Measurements from ENCODE around the gene TMEM220.

Gene TMEM220

DNA sequence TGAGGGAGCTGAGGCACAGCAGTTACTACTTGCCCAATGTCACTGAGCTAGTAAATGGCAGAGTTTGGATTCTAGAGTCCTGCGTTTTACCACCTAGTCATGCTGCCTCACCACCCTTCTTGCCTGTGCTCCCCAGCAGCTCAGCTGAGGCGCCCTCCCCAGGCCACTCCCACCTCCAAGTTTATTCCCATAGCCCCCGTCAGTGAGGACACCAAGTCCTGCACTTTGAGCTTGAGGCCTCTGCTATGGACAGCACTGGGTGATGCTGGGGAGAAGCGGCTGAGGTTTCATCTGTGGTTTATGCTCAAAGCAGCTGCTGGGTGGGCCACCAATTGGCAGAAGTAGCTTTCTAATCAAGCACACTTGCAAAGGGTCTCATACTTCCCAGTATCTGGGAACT lies 37.4 kb upstream of the TMEM220 start (continued):
- no peak for TF ChIP-seq RARB (CRISPR knock-in tag; IDR thresholded peaks at IDR 0.05)

DNA sequence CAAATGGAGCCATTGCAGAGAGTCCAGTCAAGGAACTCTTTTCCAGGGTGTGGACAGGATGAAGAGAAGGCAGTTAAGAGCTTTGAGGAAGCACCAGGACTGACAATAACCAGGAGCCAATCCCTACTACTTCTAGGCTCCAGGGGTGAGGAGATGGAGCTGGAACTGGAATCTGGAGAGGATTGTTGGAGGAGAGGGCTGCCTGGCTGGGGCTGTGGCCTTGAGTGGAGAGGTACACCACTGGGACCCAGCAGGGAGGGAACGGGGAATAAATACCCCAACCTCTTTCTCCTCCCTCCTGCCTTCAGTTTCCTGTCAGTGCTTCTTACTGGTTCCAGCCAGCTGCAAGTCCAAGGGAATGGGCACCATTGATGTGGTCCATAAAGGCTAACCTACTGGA lies 32.2 kb upstream of the TMEM220 start:
- ATAC-seq = no peak
- TF ChIP-seq SNAI2 (CRISPR knock-in tag; IDR thresholded peaks at IDR 0.05) (no peak), CSDC2 (CRISPR knock-in tag; IDR thresholded peaks at IDR 0.05) (no peak), ZNF565 (CRISPR knock-in tag; conservative IDR thresholded peaks at IDR 0.05; ENCODE audit: low read depth) (no peak), TCF4 (CRISPR knock-in tag; IDR thresholded peaks at IDR 0.05; ENCODE audit: borderline replicate concordance) (no peak), OSR1 (CRISPR knock-in tag; IDR thresholded peaks at IDR 0.05) (no peak)
- TF ChIP-seq, protein P1, sequence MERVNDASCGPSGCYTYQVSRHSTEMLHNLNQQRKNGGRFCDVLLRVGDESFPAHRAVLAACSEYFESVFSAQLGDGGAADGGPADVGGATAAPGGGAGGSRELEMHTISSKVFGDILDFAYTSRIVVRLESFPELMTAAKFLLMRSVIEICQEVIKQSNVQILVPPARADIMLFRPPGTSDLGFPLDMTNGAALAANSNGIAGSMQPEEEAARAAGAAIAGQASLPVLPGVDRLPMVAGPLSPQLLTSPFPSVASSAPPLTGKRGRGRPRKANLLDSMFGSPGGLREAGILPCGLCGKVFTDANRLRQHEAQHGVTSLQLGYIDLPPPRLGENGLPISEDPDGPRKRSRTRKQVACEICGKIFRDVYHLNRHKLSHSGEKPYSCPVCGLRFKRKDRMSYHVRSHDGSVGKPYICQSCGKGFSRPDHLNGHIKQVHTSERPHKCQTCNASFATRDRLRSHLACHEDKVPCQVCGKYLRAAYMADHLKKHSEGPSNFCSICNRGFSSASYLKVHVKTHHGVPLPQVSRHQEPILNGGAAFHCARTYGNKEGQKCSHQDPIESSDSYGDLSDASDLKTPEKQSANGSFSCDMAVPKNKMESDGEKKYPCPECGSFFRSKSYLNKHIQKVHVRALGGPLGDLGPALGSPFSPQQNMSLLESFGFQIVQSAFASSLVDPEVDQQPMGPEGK (CRISPR knock-in tag; IDR thresholded peaks at IDR 0.05; ENCODE audit: borderline replicate concordance) = no peak

DNA sequence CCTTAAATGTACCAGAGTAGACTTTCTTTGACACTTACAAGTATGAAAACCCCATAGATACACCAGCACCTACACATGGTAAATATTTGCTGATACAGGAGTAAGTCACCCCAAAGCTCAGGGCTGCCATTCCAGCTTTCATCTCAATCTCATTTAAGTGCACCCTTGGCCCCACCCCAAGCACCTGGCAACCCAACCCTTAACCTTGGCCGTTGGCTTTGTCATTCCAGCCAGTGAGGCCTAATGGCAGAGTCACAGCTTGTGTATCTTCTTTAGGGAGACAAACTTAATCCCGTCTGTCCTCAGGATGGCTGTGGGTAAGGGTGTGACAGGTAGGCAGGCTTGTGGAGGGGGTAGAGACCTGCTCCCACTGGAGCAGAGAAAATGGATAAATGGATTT lies 31.5 kb upstream of the TMEM220 start:
- no peak for ATAC-seq
- TF ChIP-seq PPARA (CRISPR knock-in tag; IDR thresholded peaks at IDR 0.05; ENCODE audit: borderline replicate concordance) = no peak
- no peak for TF ChIP-seq ZC3H10 (CRISPR knock-in tag; IDR thresholded peaks at IDR 0.05)
- no peak for TF ChIP-seq ZNF70 (CRISPR knock-in tag; IDR thresholded peaks at IDR 0.05)
- TF ChIP-seq SNAI2 (CRISPR knock-in tag; IDR thresholded peaks at IDR 0.05) = no peak
- TF ChIP-seq GLIS3 (CRISPR knock-in tag; IDR thresholded peaks at IDR 0.05) = no peak
- TF ChIP-seq RARB (CRISPR knock-in tag; IDR thresholded peaks at IDR 0.05) = no peak
- TF ChIP-seq, protein P2, sequence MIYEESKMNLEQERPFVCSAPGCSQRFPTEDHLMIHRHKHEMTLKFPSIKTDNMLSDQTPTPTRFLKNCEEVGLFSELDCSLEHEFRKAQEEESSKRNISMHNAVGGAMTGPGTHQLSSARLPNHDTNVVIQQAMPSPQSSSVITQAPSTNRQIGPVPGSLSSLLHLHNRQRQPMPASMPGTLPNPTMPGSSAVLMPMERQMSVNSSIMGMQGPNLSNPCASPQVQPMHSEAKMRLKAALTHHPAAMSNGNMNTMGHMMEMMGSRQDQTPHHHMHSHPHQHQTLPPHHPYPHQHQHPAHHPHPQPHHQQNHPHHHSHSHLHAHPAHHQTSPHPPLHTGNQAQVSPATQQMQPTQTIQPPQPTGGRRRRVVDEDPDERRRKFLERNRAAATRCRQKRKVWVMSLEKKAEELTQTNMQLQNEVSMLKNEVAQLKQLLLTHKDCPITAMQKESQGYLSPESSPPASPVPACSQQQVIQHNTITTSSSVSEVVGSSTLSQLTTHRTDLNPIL (CRISPR knock-in tag; IDR thresholded peaks at IDR 0.05; ENCODE audit: low read depth) = no peak
- TF ChIP-seq ARNTL (CRISPR knock-in tag; IDR thresholded peaks at IDR 0.05; ENCODE audit: borderline replicate concordance, low read depth) = no peak
- TF ChIP-seq TCF4 (CRISPR knock-in tag; IDR thresholded peaks at IDR 0.05; ENCODE audit: borderline replicate concordance) = no peak
- no peak for TF ChIP-seq OSR1 (CRISPR knock-in tag; IDR thresholded peaks at IDR 0.05)
- no peak for TF ChIP-seq ESRRG (CRISPR knock-in tag; IDR thresholded peaks at IDR 0.05)

DNA sequence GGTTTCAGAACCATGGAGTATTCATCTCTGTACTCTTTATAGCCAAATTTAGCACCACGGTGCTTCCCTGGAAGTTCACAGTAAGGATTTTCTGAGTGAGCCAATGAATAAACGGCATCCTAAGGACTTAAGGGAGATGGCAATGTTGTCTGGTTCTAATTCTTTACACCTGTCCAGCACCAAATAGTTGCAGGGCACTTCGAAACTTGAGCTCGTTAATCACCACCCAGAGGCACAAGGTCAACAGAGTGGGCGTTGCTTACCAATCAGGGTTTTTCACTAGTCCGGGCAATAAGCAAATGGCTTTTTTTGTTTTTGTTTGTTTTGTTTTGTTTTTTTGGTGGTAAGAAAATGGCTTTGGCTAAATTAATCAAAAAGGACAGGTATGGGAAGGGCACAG lies 28.2 kb upstream of the TMEM220 start:
- TF ChIP-seq, protein P3, sequence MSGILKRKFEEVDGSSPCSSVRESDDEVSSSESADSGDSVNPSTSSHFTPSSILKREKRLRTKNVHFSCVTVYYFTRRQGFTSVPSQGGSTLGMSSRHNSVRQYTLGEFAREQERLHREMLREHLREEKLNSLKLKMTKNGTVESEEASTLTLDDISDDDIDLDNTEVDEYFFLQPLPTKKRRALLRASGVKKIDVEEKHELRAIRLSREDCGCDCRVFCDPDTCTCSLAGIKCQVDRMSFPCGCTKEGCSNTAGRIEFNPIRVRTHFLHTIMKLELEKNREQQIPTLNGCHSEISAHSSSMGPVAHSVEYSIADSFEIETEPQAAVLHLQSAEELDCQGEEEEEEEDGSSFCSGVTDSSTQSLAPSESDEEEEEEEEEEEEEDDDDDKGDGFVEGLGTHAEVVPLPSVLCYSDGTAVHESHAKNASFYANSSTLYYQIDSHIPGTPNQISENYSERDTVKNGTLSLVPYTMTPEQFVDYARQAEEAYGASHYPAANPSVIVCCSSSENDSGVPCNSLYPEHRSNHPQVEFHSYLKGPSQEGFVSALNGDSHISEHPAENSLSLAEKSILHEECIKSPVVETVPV (CRISPR knock-in tag; IDR thresholded peaks at IDR 0.05) = no peak
- TF ChIP-seq ZC3H10 (CRISPR knock-in tag; IDR thresholded peaks at IDR 0.05) = no peak
- TF ChIP-seq ZFP3 (CRISPR knock-in tag; IDR thresholded peaks at IDR 0.05) = no peak
- TF ChIP-seq, protein P1 (CRISPR knock-in tag; IDR thresholded peaks at IDR 0.05; ENCODE audit: borderline replicate concordance) = no peak
- TF ChIP-seq ZFP30 (CRISPR knock-in tag; IDR thresholded peaks at IDR 0.05) = no peak
- no peak for TF ChIP-seq ZNF8 (CRISPR knock-in tag; IDR thresholded peaks at IDR 0.05)
- TF ChIP-seq ZNF565 (CRISPR knock-in tag; conservative IDR thresholded peaks at IDR 0.05; ENCODE audit: low read depth) = no peak
- no peak for TF ChIP-seq ESRRG (CRISPR knock-in tag; IDR thresholded peaks at IDR 0.05)
- TF ChIP-seq, protein P4, sequence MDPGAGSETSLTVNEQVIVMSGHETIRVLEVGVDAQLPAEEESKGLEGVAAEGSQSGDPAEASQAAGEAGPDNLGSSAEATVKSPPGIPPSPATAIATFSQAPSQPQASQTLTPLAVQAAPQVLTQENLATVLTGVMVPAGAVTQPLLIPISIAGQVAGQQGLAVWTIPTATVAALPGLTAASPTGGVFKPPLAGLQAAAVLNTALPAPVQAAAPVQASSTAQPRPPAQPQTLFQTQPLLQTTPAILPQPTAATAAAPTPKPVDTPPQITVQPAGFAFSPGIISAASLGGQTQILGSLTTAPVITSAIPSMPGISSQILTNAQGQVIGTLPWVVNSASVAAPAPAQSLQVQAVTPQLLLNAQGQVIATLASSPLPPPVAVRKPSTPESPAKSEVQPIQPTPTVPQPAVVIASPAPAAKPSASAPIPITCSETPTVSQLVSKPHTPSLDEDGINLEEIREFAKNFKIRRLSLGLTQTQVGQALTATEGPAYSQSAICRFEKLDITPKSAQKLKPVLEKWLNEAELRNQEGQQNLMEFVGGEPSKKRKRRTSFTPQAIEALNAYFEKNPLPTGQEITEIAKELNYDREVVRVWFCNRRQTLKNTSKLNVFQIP (CRISPR knock-in tag; IDR thresholded peaks at IDR 0.05; ENCODE audit: borderline replicate concordance, low read depth) = no peak
- TF ChIP-seq, protein P2 (CRISPR knock-in tag; IDR thresholded peaks at IDR 0.05; ENCODE audit: low read depth) = no peak
- TF ChIP-seq RARB (CRISPR knock-in tag; IDR thresholded peaks at IDR 0.05) = no peak
- no peak for ATAC-seq

Data from SK-N-SH treated with all-trans-retinoic acid at 6 μM for 48 hours (cell line).